GM10266 (cell line): ENCODE results near the gene EXOC7.
A peak's percentile ranks its signal among the peaks of the same experiment; 100 is the strongest.
"Not testable (repeated sequence)": the region's sequence is repeated elsewhere in the genome, so short reads cannot be mapped to it uniquely, and the experiment has no call there.

Experiments used
- DNase-seq: peaks from one replicate; pipeline ENCODE4 v3.0.0; 2012; ENCODE audit errors: extremely low spot score
- CTCF ChIP-seq: IDR thresholded peaks from 2 replicates; pipeline ENCODE4 v1.5.1; 2012; ENCODE audit warnings: mild to moderate bottlenecking, low read depth; ENCODE audit not compliant: control insufficient read depth, insufficient read depth; ENCODE audit errors: missing control alignments

The EXOC7 gene

GRCh38 chr17:76071531-76072147 is 31.9 kb downstream of the EXOC7 start:
- DNase-seq, result peak; percentile 77

GRCh38 chr17:76065775-76066174 is 37.8 kb downstream of the EXOC7 start:
- no peak for TF ChIP-seq CTCF

More at GRCh38 chr17:76071531-76072147, 31.9 kb downstream of the EXOC7 start:
- no peak for TF ChIP-seq CTCF

GRCh38 chr17:76063875-76064546 is 39.6 kb downstream of the EXOC7 start:
- TF ChIP-seq CTCF, result no peak
- DNase-seq, result no peak

More at GRCh38 chr17:76065775-76066174, 37.8 kb downstream of the EXOC7 start:
- no peak for DNase-seq

- DNase-seq, result not testable (repeated sequence)
Observed at GRCh38 chr17:76058264-76058663, 45.3 kb downstream of the EXOC7 start.

GRCh38 chr17:76056882-76057281 is 46.7 kb downstream of the EXOC7 start:
- TF ChIP-seq CTCF, result no peak
- no peak for DNase-seq

- no peak for DNase-seq
- no peak for TF ChIP-seq CTCF
Observed at GRCh38 chr17:76054112-76054476, 49.5 kb downstream of the EXOC7 start.

GRCh38 chr17:76053246-76054111 is 50.1 kb downstream of the EXOC7 start:
- no peak for TF ChIP-seq CTCF
- DNase-seq, result no peak
